Caco-2 (cell line): Measurements from ENCODE around the gene NSUN4. TPM values are rescaled to one million over a fixed set of nuclear protein-coding genes. Genes with fewer than 3 reads are reported as not detected.
"Not testable (repeated sequence)": the region's sequence is repeated elsewhere in the genome, so short reads cannot be mapped to it uniquely, and the experiment has no call there.

Experiments
- BruUV-seq: library from RNA; stranded (reverse); fragments of 400-500 nt; replicated peaks from 2 replicates; lab custom pipeline; 2021; lab: Mats Ljungman, UMichigan
- CTCF ChIA-PET: fragments of 300-600 bp; sonication (Branson Sonifier 250); formaldehyde crosslinking; loops from one replicate; lab custom pipeline; 2022; ENCODE audit warnings: antibody characterized with exemption; lab: Charles Lee
- POLR2A ChIA-PET: fragments of 300-600 bp; sonication (Branson Sonifier 250); formaldehyde crosslinking; loops from one replicate; lab custom pipeline; 2022; ENCODE audit warnings: antibody characterized with exemption; lab: Charles Lee
- DNase-seq, 2 experiments: peaks; one replicate each; pipeline versions ENCODE4 v3.0.0 to v3.0.0-alpha.2; 2020 to 2022
- H3K27me3 ChIP-seq: replicated peaks from 2 replicates; pipeline ENCODE4 v1.6.0; 2011; ENCODE audit warnings: low read length; ENCODE audit not compliant: control insufficient read depth, insufficient read depth
- H3K36me3 ChIP-seq: 2 replicates; pipeline ENCODE4 v1.5.1; 2011; ENCODE audit warnings: low read length; ENCODE audit not compliant: control insufficient read depth, insufficient read depth
- H3K4me1 ChIP-seq: fragments of 250-450 bp; sonication (Bioruptor Pico); 2 replicates; pipeline ENCODE4 v1.5.1; 2020; ENCODE audit warnings: mild to moderate bottlenecking
- H3K4me3 ChIP-seq: 2 replicates; pipeline ENCODE4 v1.5.1; 2011; ENCODE audit warnings: low read depth, mild to moderate bottlenecking, control low read depth, low read length
- H3K9me3 ChIP-seq: fragments of 250-450 bp; sonication (Bioruptor Pico); 2 replicates; pipeline ENCODE4 v1.5.1; 2020; ENCODE audit warnings: mild to moderate bottlenecking, moderate library complexity
- H3K27ac Mint-ChIP-seq: one replicate; pipeline ENCODE4 v1.8.0; 2022; ENCODE audit warnings: mixed read lengths; ENCODE audit not compliant: unreplicated experiment
- H3K27me3 Mint-ChIP-seq: one replicate; pipeline ENCODE4 v1.8.0; 2022; ENCODE audit warnings: mixed read lengths; ENCODE audit not compliant: insufficient read depth, unreplicated experiment
- H3K36me3 Mint-ChIP-seq: one replicate; pipeline ENCODE4 v1.8.0; 2022; ENCODE audit warnings: mild to moderate bottlenecking, mixed read lengths; ENCODE audit not compliant: insufficient read depth, unreplicated experiment
- H3K4me1 Mint-ChIP-seq: one replicate; pipeline ENCODE4 v1.8.0; 2022; ENCODE audit warnings: low read depth, mixed read lengths; ENCODE audit not compliant: unreplicated experiment
- H3K4me3 Mint-ChIP-seq: one replicate; pipeline ENCODE4 v1.8.0; 2022; ENCODE audit warnings: mild to moderate bottlenecking, moderate library complexity, mixed read lengths; ENCODE audit not compliant: unreplicated experiment
- H3K9me3 Mint-ChIP-seq: one replicate; pipeline ENCODE4 v1.8.0; 2022; ENCODE audit warnings: mixed read lengths; ENCODE audit not compliant: unreplicated experiment
- intact Hi-C: fragments of 100-400 bp; cut with micrococcal nuclease; formaldehyde crosslinking; loops from one replicate; pipeline ENCODE4 v1.10.0; 2022; ENCODE audit not compliant: unreplicated experiment
- total RNA-seq: library from RNA; stranded (reverse); gene quantifications from 2 replicates; pipeline ENCODE4 v1.2.3, GENCODE V29; 2022
- TF ChIP-seq, protein P1 (sequence below), 2 experiments: fragments of 200-600 bp in 1 of 2; IDR thresholded peaks; 1 replicate in 1 of 2; 2 replicates in 1 of 2; pipeline versions ENCODE4 v1.5.1 to v1.8.0; 2011 to 2022; ENCODE audit warnings: antibody characterized with exemption in 1 of 2, control low read depth in 1 of 2, inconsistent platforms in 1 of 2, low read depth in 1 of 2, low read length in 1 of 2, mild to moderate bottlenecking in 1 of 2, moderate library complexity in 1 of 2; ENCODE audit not compliant: insufficient read depth in 1 of 2, severe bottlenecking in 1 of 2, unreplicated experiment in 1 of 2

NSUN4 gene
- total RNA-seq, 1 experiment from 2014 or later, result 21.8 TPM

DNA sequence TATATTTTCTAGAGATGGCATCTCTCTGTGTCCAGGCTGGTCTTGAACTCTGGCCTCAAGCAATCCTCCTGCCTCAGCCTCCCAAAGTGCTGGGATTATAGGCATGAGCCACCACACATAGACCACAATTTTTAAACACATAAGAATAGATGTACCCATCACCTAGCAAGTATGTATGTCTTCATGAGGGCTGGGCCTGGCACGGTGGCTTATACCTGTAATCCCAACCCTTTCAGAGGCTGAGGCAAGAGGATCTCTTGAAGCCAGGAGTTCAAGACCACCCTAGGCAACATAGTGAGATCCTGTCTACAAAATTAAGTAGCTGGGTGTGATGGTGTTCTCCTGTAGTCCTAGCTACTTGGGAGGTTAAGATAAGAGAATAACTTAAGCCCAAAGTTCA lies 23.3 kb upstream of the NSUN4 start:
- Histone ChIP-seq H3K36me3 (no peaks in the 10 kb centered on the region; the same call in 1 of the 2 replicates), H3K9me3 (no peaks in the 10 kb centered on the region), H3K27me3 (no peaks in the 10 kb centered on the region), H3K4me1 (peaks cover 5% of the 10 kb centered on the region), H3K4me3 (no peak overlapping the region)
- intact Hi-C loops, result no loop called here
- DNase-seq, result no peak
- TF ChIP-seq, protein P1, sequence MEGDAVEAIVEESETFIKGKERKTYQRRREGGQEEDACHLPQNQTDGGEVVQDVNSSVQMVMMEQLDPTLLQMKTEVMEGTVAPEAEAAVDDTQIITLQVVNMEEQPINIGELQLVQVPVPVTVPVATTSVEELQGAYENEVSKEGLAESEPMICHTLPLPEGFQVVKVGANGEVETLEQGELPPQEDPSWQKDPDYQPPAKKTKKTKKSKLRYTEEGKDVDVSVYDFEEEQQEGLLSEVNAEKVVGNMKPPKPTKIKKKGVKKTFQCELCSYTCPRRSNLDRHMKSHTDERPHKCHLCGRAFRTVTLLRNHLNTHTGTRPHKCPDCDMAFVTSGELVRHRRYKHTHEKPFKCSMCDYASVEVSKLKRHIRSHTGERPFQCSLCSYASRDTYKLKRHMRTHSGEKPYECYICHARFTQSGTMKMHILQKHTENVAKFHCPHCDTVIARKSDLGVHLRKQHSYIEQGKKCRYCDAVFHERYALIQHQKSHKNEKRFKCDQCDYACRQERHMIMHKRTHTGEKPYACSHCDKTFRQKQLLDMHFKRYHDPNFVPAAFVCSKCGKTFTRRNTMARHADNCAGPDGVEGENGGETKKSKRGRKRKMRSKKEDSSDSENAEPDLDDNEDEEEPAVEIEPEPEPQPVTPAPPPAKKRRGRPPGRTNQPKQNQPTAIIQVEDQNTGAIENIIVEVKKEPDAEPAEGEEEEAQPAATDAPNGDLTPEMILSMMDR (IDR thresholded peaks at IDR 0.05; ENCODE audit: insufficient read depth in 1 of 2, low read depth in 1 of 2, low read length in 1 of 2, severe bottlenecking in 1 of 2, unreplicated experiment in 1 of 2), result no peak
- Mint-ChIP-seq H3K27me3 (no peaks in the 10 kb centered on the region), H3K4me3 (no peak overlapping the region), H3K9me3 (no peaks in the 10 kb centered on the region), H3K27ac (no peak overlapping the region), H3K4me1 (peaks cover 8% of the 10 kb centered on the region), H3K36me3 (peaks cover 39% of the 10 kb centered on the region)
- CTCF ChIA-PET, result no interaction called here
- POLR2A ChIA-PET, result interaction anchor here (0.7 kb wide), 1 partner anchor 55 kb away, joined by 3 read pairs; no protein-coding TSS in a partner anchor
- BruUV-seq, result no TSS peak

DNA sequence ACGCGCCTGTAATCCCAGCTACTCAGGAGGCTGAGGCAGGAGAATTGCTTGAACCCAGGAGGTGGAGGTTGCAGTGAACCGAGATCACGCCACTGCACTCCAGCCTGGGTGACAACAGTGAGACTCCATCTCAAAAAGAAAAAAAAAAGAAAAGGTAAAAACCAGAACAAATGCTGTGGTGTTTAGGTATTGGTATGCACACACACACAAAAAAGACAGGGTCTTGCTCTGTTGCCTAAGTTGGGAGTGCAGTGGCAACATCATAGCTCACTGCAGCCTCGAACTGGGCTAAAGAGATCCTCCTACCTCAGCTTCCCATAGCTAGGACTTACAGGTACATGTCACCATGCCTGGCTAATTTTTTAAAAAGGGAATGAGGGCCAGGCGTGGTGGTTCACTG lies 21.3 kb upstream of the NSUN4 start:
- H3K4me3 ChIP-seq, intact Hi-C loops: not testable (repeated sequence)

DNA sequence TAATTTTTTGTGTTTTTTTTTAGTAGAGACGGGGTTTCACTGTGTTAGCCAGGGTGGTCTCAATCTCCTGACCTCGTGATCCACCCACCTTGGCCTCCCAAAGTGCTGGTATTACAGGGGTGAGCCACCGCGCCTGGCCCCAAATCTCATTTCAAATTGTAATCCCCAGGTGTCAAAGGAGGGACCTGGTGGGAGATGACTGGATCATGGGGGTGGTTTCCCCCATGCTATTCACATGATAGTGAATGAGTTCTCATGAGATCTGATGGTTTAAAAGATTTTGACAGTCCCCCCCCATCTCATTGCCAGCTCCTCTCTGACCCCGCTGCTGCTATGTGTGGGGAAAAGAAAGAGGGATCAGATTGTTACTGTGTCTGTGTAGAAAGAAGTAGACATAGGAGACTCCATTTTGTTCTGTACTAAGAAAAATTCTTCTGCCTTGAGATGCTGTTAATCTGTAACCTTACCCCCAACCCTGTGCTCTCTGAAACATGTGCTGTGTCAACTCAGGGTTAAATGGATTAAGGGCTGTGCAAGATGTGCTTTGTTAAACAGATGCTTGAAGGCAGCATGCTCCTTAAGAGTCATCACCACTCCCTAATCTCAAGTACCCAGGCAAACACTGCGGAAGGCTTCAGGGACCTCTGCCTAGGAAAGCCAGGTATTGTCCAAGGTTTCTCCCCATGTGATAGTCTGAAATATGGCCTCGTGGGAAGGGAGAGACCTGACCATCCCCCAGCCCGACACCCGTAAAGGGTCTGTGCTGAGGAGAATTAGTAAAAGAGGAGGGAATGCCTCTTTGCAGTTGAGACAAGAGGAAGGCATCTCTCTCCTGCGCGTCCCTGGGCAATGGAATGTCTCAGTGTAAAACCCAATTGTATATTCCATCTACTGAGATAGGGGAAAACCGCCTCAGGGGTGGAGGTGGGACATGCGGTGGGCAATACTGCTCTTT lies 20.4 kb upstream of the NSUN4 start:
- DNase-seq, H3K4me3 ChIP-seq, H3K4me1 Mint-ChIP-seq, CTCF ChIA-PET, POLR2A ChIA-PET, H3K27ac Mint-ChIP-seq, intact Hi-C loops, H3K9me3 ChIP-seq, H3K9me3 Mint-ChIP-seq, H3K36me3 ChIP-seq, BruUV-seq, H3K27me3 ChIP-seq, H3K27me3 Mint-ChIP-seq, H3K4me1 ChIP-seq, H3K4me3 Mint-ChIP-seq: not testable (repeated sequence)
- H3K36me3 Mint-ChIP-seq, result peaks cover 10% of the 10 kb centered on the region

More for the DNA sequence above, 21.3 kb upstream of the NSUN4 start:
- DNase-seq, BruUV-seq, H3K4me3 Mint-ChIP-seq, H3K27me3 ChIP-seq, H3K9me3 ChIP-seq, POLR2A ChIA-PET, H3K27ac Mint-ChIP-seq, H3K36me3 ChIP-seq, H3K4me1 ChIP-seq, H3K4me1 Mint-ChIP-seq, H3K27me3 Mint-ChIP-seq, H3K9me3 Mint-ChIP-seq, CTCF ChIA-PET: not testable (repeated sequence)
- H3K36me3 Mint-ChIP-seq, result peaks cover 20% of the 10 kb centered on the region

DNA sequence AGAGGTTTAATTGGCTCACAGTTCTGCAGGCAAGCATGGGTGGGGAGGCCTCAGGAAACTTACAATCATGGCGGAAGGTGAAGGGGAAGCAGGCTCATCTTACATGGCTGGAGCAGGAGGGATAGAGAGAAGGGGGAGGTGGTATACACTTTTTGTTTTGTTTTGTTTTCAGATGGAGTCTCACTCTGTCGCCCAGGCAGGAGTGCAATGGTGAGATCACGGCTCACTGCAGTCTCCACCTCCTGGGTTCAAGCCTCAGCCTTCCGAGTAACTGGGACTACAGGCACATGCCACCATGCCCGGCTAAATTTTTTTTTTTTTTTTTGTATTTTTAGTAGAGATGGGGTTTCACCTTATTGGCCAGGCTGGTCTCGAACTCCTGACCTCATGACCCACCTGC lies 18.4 kb upstream of the NSUN4 start:
- H3K9me3 ChIP-seq, DNase-seq, H3K27ac Mint-ChIP-seq, CTCF ChIA-PET, H3K4me1 Mint-ChIP-seq, H3K27me3 ChIP-seq, H3K4me3 ChIP-seq, H3K4me3 Mint-ChIP-seq, POLR2A ChIA-PET, H3K27me3 Mint-ChIP-seq, H3K9me3 Mint-ChIP-seq, H3K36me3 ChIP-seq, BruUV-seq, H3K4me1 ChIP-seq, intact Hi-C loops, H3K36me3 Mint-ChIP-seq: not testable (repeated sequence)

DNA sequence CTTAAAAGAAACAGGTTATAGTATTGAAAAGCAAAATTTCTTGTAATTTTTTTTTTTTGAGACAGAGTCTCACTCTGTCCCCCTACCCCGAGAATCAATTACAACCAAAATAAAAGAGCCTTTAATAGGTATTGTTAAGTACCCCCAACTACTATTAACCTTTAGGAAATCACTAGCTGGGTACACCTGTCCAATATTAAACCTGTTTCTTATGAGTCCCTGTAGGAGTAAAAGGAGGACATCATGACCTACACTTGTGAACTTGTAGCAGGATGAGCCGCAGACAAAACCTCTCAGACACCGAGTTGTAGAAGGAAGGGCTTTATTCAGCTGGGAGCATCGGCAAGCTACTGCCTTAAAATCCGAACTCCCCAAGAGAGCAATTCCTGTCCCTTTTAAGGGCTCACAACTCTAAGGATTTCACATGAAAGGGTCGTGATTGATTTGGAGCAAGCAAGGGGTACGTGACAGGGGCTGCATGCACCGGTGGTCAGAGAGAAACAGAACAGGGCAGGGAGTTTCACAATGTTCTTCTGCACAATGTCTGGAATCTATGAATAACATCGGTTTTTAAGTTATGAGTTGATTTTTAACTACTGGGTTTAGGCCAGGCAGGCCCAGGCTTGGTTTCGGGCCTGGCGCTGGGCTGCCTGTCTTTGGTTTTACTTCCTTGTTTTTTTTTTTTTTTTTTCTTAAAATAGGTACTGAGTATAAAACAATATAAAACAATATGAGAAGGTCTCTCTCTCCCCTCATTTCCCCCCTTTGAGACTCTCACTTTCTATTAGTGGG lies 15.1 kb upstream of the NSUN4 start:
- BruUV-seq, DNase-seq, intact Hi-C loops, H3K4me1 ChIP-seq, H3K9me3 ChIP-seq, H3K27ac Mint-ChIP-seq, H3K27me3 ChIP-seq, H3K4me1 Mint-ChIP-seq, H3K36me3 Mint-ChIP-seq, H3K36me3 ChIP-seq, H3K9me3 Mint-ChIP-seq, H3K4me3 Mint-ChIP-seq, POLR2A ChIA-PET, H3K27me3 Mint-ChIP-seq, H3K4me3 ChIP-seq, CTCF ChIA-PET: not testable (repeated sequence)

DNA sequence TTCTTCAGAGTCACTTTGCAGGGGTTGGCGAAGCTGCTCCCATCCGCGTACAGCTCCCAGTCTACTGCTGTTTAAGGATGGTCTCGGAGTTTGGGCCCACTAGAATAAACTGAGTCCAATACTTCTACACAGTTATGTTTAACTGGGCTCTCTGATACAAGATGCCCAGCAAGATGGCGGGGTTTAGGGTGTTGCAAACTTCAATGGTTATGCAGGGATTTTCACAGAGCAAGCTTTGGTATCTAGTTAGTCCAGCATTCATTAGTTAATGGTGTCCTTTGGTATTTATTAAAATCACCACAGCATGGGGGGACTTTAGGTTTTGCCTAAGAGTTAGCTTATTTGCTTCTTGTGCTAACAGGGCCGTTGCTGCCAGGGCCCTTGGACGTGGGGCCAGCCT lies 12.4 kb upstream of the NSUN4 start:
- H3K36me3 ChIP-seq, H3K4me1 Mint-ChIP-seq, H3K4me1 ChIP-seq, H3K4me3 Mint-ChIP-seq, H3K27me3 ChIP-seq, H3K27ac Mint-ChIP-seq, POLR2A ChIA-PET, DNase-seq, intact Hi-C loops, H3K9me3 Mint-ChIP-seq, H3K27me3 Mint-ChIP-seq, H3K4me3 ChIP-seq, H3K36me3 Mint-ChIP-seq, H3K9me3 ChIP-seq, BruUV-seq, CTCF ChIA-PET: not testable (repeated sequence)
